Renal cortical epithelial cell (primary cell): Measurements from ENCODE around the gene RAP2B. TPM values are rescaled to one million over a fixed set of nuclear protein-coding genes. Genes with fewer than 3 reads are reported as not detected.
A peak's percentile ranks its signal among the peaks of the same experiment; 100 is the strongest.
"Not testable (repeated sequence)": the region's sequence is repeated elsewhere in the genome, so short reads cannot be mapped to it uniquely, and the experiment has no call there.

ENCODE experiments used
- DNase-seq: peaks from one replicate; pipeline ENCODE4 v3.0.0-alpha.2; 2011; ENCODE audit warnings: low read depth
- total RNA-seq: library from RNA; depleted of rRNA; stranded (reverse); fragments of >200 nt; gene quantifications from 2 replicates; pipeline ENCODE4 v1.2.3, GENCODE V29; 2014

The RAP2B gene
- total RNA-seq: 16.0 and 53.5 TPM in 2 replicates

GRCh38 chr3:153161714-153162512 is at the start of gene RAP2B:
Gene RAP2B (plus strand): TSS chr3:153162226. CDS start chr3:153162694, 468 bp downstream.
- DNase-seq: peak; percentile 86

DNA sequence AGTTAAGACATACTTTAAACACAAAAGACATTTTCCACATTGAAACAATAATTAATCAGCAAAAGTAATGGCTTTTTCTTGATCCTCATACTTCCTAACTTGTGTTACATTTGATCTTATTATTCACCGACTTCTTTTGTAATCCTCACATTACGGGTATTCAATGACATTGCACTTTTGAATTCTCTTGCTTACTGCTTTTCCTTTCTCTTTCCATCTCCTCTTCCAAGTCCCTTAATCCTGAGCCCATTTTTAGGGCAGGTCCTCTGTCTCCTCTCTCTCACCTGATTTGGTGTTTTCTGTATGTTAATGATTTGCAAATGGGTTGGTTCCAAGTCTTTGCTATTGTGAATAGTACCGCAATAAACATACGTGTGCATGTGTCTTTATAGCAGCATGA is 48.5 kb upstream of the RAP2B start:
- DNase-seq: no peak

GRCh38 chr3:153114270-153114669 is 47.8 kb upstream of the RAP2B start:
- not testable (repeated sequence) for DNase-seq

GRCh38 chr3:153115326-153115725 is 46.7 kb upstream of the RAP2B start:
- no peak for DNase-seq

GRCh38 chr3:153127788-153128187 is 34.2 kb upstream of the RAP2B start:
- no peak for DNase-seq

DNA sequence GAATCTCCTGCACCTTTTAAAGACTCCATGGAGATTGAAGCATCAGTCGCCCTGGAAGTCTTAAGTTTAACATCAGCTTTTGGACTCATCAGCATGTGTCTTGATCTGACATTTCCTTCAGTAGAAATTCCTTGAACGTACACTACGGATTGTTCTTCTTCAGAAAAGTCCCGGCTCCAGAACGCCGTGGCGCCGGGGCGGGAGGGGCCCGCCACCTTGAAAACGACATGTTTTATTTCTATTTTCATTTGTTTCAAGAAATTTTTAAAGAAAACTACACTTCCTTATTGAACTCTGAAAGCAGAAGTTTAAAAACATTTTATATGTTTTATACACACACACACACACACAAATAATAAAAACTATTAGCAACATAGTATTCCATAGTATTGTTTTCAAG is 32.6 kb upstream of the RAP2B start:
- no peak for DNase-seq

GRCh38 chr3:153129866-153130265 is 32.2 kb upstream of the RAP2B start:
- no peak for DNase-seq

DNA sequence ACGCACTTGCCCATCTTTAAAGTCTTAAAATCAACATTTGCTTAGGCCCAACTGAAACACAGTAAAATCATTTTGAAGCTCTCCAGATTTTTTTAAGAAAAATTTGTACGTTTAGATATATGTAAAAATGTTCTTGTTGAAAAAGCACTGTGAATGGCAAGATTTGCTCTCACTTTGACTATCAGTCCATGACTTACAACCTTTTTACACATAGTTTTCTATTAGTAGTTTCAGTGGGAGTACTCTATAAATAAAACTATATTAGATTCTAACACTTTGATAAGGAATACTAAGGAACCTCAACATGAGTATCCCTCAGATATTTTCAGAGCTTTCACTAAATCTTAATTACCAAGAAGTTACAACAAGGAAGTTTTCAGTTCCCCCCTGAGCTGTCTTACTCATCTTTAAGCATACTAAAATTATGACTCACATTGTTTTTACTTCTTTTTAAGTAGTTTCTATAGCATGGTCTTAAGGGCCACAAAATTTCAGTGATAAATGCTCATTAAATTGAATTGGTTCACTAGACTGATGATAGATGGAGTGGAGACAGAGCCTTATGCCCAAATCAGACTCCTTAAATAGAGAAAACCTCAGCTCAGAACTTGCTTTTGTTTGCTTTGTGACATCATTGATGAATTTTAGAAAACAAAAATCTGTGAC is 31.6 kb upstream of the RAP2B start:
- peak; percentile 93 for DNase-seq

DNA sequence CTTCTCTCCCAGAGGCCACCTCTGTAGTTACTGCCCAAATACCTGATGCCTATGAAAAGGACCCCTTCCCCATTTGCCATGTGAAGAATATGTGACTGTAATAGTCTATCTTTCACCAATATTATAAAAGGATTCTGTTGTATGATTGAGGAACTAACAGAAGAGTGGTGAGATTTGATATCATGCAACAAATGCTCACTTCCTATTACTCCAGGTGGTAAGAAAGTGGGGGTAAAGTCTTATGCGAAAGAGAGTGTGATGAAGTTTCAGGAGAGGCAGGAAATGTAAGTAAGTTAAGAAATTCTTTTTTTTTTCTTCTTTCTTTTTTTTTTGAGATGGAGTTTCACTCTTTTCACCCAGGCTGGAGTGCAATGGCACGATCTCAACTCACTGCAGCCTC is 24.4 kb upstream of the RAP2B start:
- DNase-seq: no peak

GRCh38 chr3:153138276-153139210 is 23.5 kb upstream of the RAP2B start:
- peak; percentile 100 for DNase-seq

DNA sequence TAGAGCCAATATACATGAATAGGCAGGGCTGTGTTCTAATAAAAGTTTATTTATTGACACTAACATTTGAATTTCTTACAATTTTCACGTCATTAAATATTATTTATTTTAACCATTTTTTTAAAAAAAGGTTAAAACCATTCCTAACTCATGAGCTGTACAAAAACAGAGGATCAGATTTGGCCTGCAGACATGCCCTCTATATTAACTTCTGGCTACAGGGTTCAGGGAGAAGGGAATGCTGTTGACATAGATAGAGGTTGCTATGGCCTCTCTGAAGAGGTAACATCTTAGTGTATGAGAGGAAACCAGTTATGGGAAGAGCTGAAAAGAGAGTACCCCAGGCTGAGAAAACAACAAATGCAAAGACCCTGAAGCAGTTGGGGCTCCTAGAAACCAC is 19.1 kb upstream of the RAP2B start:
- DNase-seq: no peak

GRCh38 chr3:153144071-153144470 is 18.0 kb upstream of the RAP2B start:
- no peak for DNase-seq

DNA sequence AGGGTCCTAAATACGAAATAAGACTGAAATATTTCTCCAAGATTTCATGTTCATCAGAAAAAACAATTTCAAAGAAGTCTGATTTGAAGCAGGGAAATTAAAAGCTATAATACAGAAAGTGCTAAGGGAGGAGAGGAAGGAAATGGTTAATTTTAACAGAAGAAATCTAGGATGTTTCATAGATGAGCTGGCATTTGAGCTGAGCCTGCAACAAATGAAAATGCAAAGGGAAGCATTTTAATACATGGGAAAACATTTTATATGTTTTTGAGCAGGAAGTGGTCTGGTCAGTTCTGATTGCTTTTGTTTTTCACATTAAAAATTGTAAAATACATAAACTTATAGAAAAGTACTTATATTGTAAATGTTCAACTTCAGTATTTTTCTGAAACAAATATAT is 17.2 kb upstream of the RAP2B start:
- peak; percentile 63 for DNase-seq

DNA sequence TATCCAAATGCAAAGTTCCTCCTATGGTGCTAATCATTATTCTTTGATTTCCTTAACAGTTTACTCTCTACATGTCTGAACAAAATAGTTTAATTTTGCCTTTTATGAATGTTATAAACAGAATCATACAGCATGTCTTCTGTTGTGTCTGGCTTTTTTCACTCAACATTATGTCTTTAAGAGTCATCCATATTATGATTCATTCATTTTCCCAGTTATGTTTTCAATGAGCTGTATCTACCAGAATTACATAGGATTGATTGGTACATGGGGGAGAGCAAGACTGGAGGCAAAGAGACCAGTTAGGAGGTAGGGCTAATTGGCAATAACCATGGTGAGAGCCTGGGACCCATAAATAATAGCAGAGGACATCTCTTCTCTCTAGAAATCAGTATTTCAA is 16.6 kb upstream of the RAP2B start:
- DNase-seq: no peak

- no peak for DNase-seq
Observed at GRCh38 chr3:153146191-153147053, 15.6 kb upstream of the RAP2B start.

DNA sequence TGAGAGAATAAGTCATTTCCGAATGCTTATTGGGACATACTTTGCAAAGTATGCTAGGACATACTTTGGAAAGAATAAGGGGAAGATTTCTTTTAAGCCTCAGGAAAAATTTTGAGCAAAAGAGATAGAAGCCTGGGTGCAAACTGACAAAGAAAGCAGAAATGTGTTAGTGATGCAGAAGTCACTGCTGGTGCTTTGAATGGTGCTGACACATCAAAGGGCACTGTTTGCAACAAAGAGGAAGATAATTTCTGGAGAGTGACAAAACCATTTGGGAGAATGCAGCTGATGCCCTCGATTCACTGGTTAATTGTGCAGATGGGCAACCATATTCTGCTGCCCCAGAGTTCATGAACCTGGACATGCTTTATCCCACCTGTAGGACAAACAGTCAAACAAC is 11.0 kb upstream of the RAP2B start:
- DNase-seq: no peak

- DNase-seq: not testable (repeated sequence)
Observed at GRCh38 chr3:153155786-153156185, 6.2 kb upstream of the RAP2B start.

DNA sequence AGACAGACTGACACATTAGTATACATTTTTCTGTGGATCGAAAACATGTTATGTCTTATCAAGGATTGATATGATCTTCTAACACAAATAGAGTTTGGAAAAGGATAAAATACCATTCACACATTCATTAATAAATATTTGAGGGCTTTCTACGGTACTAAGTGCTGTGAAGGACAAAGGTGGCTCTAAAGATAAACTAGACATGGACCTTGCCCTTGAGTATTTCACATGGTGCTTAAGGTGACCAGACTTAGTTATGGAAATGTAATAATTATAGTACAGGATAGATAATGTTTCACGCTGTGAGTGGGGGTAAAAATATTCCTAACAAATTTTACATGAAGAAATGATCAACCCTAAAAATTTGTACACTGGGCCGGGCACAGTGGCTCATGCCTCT is 3.8 kb upstream of the RAP2B start:
- no peak for DNase-seq

DNA sequence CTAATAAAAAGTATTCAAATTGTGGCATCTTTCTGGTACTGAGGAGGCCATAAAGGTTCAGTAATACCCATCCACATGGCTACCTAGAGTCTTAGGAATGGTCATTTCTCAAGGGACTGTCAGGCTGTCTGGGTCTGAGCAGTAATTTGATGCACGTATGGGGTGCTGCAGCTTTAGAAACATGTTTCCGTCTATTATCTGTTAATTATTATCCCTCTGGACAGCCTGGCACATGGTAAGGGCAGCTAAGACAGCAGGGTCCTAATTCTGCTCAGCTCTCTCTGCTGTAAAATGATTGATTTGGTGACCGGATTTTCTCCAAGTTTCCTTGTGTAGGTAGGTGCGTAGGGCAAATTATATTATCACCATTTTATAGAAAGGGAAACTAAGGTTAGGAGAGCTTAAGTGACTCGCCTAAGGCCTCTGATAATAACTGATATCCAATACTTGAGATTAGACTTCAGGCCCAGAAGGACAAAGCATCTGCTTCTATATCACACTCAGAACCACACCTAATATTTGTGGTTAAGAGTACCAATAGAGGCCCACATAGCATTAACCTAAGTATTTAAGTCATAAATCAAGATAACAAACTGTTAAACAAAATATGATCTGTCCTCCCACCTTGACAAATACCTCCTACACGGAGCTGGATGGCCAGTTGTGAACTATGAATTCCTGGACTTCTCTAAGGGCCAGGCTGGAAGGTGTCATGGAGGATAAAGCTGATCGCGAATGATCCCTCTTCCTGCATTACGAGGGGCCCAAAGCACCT is 2.9 kb upstream of the RAP2B start:
- peak; percentile 34 for DNase-seq

GRCh38 chr3:153159771-153160397 is 2.1 kb upstream of the RAP2B start:
- no peak for DNase-seq
